MG63 (cell line): ENCODE data around the gene PLPP6. TPM values are rescaled to one million over a fixed set of nuclear protein-coding genes. Genes with fewer than 3 reads are reported as not detected.
"Not testable (repeated sequence)": the region's sequence is repeated elsewhere in the genome, so short reads cannot be mapped to it uniquely, and the experiment has no call there.

Experiments
- DNase-seq: peaks from one replicate; pipeline ENCODE4 v3.0.0-alpha.2; 2020
- H3K27me3 ChIP-seq: fragments of 250-450 bp; sonication (Bioruptor Pico); 2 replicates; pipeline ENCODE4 v1.5.1; 2020; ENCODE audit warnings: mild to moderate bottlenecking, moderate library complexity
- H3K36me3 ChIP-seq: fragments of 250-450 bp; sonication (Bioruptor Pico); 2 replicates; pipeline ENCODE4 v1.5.1; 2020; ENCODE audit warnings: mild to moderate bottlenecking, moderate library complexity
- H3K4me3 ChIP-seq: fragments of 250-450 bp; sonication (Bioruptor Pico); 2 replicates; pipeline ENCODE4 v1.5.1; 2020; ENCODE audit warnings: mild to moderate bottlenecking, moderate library complexity
- H3K9me3 ChIP-seq: fragments of 250-450 bp; sonication (Bioruptor Pico); 2 replicates; pipeline ENCODE4 v1.5.1; 2020; ENCODE audit warnings: mild to moderate bottlenecking, moderate library complexity
- total RNA-seq: library from RNA; depleted of rRNA; stranded (reverse); fragments of >200 nt; shearing (Covaris generic); gene quantifications from 2 replicates; pipeline ENCODE4 v1.2.3, GENCODE V29; 2014; ENCODE audit warnings: low replicate concordance

The PLPP6 gene
- total RNA-seq, 1 experiment from 2014 or later: 2.0 TPM

DNA sequence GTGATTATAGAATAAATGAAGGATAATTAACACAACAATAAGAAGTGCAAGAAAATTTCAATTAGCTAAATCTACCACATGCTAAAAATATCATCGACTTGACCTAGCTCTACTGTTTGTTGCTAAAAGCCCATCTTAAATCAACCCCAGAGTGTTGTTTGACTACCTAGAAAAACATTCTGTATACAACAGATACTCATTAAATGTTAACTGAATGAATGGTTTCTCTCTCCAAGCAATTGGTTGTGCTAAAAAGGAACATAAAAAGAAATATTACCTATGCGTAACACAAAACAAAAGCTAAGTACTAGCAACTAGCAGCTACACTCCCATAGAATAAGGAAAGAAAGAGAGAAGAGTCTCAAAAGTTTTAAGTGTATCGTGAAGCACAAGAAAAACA is 5.5 kb upstream of the PLPP6 start:
- no peak overlapping the region for H3K4me3 ChIP-seq
- no peaks in the 10 kb centered on the region for H3K9me3 ChIP-seq
- H3K36me3 ChIP-seq: no peaks in the 10 kb centered on the region
- no peaks in the 10 kb centered on the region for H3K27me3 ChIP-seq
- DNase-seq: no peak

DNA sequence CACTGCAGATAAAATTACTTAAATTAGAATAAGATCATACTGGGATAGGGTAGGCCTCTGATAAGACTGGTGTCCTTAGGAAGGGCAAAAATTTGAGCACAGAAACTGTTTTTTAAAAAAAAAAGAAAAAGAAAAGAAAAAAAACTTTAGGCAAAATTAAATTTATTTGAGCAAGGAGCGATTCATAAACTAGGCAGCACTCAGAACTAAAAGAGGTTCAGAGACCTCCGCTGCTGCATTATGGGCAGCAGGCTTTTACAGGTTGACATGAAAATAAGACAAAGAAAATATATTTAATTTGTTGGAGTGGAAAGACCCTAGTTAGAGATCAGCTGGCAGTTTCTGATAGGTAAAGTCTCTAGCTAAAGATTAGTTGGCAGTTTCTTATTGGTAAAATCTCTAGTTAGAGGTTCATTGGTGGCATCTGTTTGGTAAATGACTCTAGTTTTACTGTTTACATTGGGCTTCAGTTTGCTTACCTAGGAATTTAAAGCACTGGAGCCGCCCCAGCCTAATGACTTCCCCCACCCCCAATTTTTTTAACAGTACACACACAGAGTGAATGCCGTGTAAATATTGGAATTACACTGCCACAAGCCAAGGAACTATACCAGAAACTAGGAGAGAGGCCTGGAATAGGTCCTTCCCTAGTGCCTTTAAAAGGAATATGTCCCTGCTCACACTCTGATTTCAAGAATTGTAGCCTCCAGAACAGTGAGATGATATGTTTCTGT is 4.5 kb upstream of the PLPP6 start:
- H3K4me3 ChIP-seq: no peak overlapping the region
- no peaks in the 10 kb centered on the region for H3K9me3 ChIP-seq
- H3K27me3 ChIP-seq: no peaks in the 10 kb centered on the region
- H3K36me3 ChIP-seq: no peaks in the 10 kb centered on the region
- no peak for DNase-seq

GRCh38 chr9:4660665-4661064 is 1.4 kb upstream of the PLPP6 start:
- DNase-seq, H3K27me3 ChIP-seq: not testable (repeated sequence)

DNA sequence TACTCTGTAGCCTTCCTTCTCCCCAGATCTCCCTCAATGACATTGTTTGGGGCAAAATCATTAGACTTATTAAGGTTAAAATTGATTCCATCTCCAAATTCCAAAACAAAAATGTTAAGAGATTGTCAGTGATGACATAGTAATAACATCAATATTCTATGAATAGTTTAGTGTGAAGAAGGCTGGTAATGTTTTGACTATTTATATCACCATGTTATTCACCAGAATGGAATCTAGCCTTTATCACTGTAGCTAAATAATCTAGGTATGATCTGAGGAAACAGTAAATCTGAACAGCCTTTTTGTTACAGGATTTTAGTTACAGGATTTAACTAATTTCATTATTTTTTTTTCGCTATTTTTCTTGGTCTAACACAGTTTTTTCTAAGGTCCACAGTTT is 929 bp upstream of the PLPP6 start:
- no peak overlapping the region for H3K4me3 ChIP-seq
- H3K27me3 ChIP-seq: no peaks in the 10 kb centered on the region
- no peak for DNase-seq
- no peaks in the 10 kb centered on the region for H3K9me3 ChIP-seq
- H3K36me3 ChIP-seq: no peaks in the 10 kb centered on the region

More at GRCh38 chr9:4660665-4661064, 1.4 kb upstream of the PLPP6 start:
- not testable (repeated sequence) for H3K36me3 ChIP-seq, H3K4me3 ChIP-seq, H3K9me3 ChIP-seq

DNA sequence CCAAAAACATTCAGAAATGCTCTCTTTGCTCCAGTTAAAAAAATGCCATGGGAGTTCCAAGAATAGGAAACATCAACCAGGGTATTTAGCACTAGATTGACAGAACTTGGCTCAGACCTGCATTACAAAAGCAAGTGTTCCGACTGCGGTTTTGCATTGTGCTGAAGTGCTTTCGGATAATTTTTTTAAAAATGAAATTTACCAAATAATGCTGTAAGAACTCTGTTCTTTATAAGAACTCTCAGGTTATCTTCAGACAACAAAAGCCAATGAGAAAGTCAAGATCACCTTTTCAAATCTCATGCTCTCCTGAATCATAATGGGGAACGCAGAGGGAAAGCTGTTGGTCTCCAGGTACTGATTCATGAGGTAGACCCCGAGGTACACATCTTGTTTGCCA is 483 bp upstream of the PLPP6 start:
- Histone ChIP-seq H3K36me3 (no peaks in the 10 kb centered on the region), H3K9me3 (no peaks in the 10 kb centered on the region), H3K4me3 (peak overlapping the region; percentile 54), H3K27me3 (no peaks in the 10 kb centered on the region)
- no peak for DNase-seq

DNA sequence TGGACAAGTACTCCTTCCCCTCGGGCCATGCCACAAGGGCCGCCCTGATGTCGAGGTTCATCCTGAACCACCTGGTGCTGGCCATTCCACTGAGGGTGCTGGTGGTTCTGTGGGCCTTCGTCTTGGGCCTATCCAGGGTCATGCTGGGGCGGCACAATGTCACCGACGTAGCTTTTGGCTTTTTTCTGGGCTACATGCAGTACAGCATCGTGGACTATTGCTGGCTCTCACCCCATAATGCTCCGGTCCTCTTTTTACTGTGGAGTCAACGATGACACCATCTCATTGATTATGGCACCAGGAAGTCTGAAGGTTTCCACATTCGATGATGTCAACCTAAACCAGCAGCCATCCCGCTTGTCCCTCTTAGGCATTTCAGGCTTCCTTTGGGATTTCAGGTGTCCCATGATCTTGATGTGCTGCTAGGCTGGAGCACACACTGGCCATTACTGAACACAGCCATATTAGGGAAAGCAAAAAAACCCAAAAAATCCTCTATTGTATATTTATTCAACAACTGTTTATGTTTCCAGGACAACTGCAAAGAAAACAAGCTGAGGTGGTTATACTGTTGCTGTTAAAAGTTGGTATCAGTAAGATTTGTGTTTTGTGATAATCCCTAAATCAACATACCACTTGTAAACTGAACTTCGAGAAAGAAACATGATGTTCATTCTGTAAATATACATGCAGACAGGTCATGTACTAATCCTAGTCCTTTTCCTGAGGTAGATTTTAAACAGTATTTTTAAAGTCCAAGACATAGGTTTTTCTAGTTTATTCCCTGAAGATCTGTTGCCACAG is 1.1 kb downstream of the PLPP6 start:
- Histone ChIP-seq H3K36me3 (no peaks in the 10 kb centered on the region), H3K27me3 (no peaks in the 10 kb centered on the region), H3K9me3 (no peaks in the 10 kb centered on the region), H3K4me3 (peak overlapping the region; percentile 54)
- no peak for DNase-seq

- no peak for DNase-seq
Observed at GRCh38 chr9:4663956-4664355, 1.9 kb downstream of the PLPP6 start.

GRCh38 chr9:4665357-4665756 is 3.3 kb downstream of the PLPP6 start:
- no peaks in the 10 kb centered on the region for H3K27me3 ChIP-seq
- no peak for DNase-seq
- no peak overlapping the region for H3K4me3 ChIP-seq
- no peaks in the 10 kb centered on the region for H3K36me3 ChIP-seq
- no peaks in the 10 kb centered on the region for H3K9me3 ChIP-seq

More at GRCh38 chr9:4663956-4664355, 1.9 kb downstream of the PLPP6 start:
- no peak overlapping the region for H3K4me3 ChIP-seq
- no peaks in the 10 kb centered on the region for H3K27me3 ChIP-seq
- H3K36me3 ChIP-seq: no peaks in the 10 kb centered on the region
- H3K9me3 ChIP-seq: no peaks in the 10 kb centered on the region

DNA sequence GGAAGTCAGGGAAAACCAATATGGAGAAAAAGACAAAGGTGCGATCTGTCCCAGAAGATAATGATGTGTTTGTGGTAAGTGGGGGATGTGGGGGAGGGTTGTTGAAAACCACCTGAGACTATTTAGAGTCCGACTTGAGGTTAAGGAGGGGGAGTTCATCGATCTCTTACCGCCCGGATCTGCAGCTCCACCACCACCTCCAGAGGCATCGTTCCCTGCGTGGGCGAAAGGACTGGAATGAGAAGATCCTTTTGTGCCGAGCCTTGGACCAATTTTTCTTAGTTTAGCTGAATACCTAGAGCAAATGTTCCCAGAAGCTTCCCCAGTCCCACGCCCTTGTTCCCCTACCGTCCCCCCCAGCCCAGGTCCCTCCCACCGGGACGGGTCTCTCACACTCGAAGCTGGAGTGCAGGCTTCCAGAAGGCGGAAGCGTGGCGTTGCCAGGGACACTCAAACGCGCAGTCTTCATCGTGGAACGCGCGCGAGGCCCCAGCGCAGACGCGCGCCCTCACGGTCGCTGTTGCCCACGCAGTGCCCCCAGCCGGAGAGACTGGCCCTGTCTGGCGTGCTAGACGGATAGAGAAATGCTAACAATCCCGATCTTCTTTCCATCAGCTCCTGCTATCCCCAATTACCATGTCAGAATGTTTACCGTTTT is 4.1 kb downstream of the PLPP6 start, which contains the start of gene SPATA6L:
Gene SPATA6L, minus strand, starts transcription at position 439 of the 658 bp plus-strand sequence. Its CDS starts 230 bp downstream, at position 209.
- peak within 1 kb of the TSS; percentile 40 for H3K4me3 ChIP-seq
- DNase-seq: peak; percentile 38

DNA sequence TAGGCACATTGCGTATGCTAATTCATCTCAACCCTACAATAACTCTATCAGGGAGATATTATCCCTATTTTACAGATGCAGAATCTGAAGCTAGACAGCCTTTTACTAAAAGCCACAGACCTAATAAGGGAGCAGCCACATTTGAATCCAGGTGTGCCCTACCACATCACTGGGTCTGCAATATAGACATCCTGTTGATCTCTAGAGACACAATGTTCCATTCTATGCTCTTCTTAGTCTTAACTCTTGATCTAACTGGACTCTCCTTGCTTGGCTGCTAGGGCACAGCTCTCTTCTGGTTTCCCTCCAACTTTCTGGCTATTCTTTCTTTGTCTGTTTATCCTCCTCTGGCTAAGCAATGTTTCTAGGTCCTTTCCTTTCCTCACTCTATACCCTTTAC is 5.6 kb downstream of the PLPP6 start:
- Histone ChIP-seq H3K36me3 (no peaks in the 10 kb centered on the region), H3K9me3 (no peaks in the 10 kb centered on the region), H3K27me3 (no peaks in the 10 kb centered on the region), H3K4me3 (no peak overlapping the region)
- no peak for DNase-seq

More for the DNA sequence above, 4.1 kb downstream of the PLPP6 start, which contains the start of gene SPATA6L:
- no peaks in the 10 kb centered on the region for H3K9me3 ChIP-seq
- H3K27me3 ChIP-seq: no peaks in the 10 kb centered on the region
- no peaks in the 10 kb centered on the region for H3K36me3 ChIP-seq

DNA sequence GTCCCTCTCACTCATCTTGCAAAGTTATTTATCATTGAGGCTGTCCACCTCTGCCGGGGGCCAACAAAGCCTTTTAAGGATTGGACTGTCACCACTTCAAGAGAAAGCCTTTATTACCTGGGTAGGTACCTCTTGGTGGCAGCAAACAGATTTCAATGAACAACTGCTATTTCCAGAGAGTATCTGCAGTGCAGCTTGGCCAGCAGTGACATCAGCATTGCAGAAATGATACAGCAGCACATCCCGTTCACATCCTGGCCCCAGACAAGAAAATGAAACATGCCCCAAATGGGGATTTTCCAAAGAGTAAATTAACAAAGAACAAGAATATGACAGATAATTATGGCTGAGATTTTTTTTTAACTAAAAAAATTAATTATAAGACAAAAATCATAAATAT is 6.5 kb downstream of the PLPP6 start:
- H3K9me3 ChIP-seq: no peaks in the 10 kb centered on the region

GRCh38 chr9:4669890-4670289 is 7.8 kb downstream of the PLPP6 start:
- DNase-seq: no peak
- Histone ChIP-seq H3K36me3 (no peaks in the 10 kb centered on the region), H3K4me3 (no peak overlapping the region), H3K27me3 (no peaks in the 10 kb centered on the region), H3K9me3 (no peaks in the 10 kb centered on the region)

More for the DNA sequence above, 6.5 kb downstream of the PLPP6 start:
- H3K36me3 ChIP-seq: no peaks in the 10 kb centered on the region
- no peaks in the 10 kb centered on the region for H3K27me3 ChIP-seq
- no peak for DNase-seq
- H3K4me3 ChIP-seq: no peak overlapping the region

DNA sequence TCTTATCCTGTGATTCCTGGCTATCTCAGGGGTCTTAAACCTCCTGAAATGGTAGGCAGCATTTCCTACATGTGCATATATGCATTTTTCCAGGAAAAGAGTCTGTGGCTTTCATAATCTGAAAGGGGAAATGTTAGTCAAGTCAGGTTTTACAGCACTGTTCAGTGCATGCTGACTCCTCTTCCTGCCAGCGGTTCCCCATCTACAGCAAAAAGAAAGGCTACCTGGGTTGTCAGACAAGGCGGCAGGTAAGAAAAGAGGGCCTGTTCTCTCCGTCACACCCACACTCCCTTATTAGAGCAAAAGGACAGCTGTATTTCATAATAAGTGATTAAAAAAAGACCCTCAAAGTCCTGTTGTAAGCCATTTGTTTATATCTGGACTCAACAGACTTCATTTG is 8.5 kb downstream of the PLPP6 start:
- Histone ChIP-seq H3K36me3 (no peaks in the 10 kb centered on the region), H3K4me3 (no peak overlapping the region), H3K27me3 (no peaks in the 10 kb centered on the region), H3K9me3 (no peaks in the 10 kb centered on the region)
- no peak for DNase-seq

DNA sequence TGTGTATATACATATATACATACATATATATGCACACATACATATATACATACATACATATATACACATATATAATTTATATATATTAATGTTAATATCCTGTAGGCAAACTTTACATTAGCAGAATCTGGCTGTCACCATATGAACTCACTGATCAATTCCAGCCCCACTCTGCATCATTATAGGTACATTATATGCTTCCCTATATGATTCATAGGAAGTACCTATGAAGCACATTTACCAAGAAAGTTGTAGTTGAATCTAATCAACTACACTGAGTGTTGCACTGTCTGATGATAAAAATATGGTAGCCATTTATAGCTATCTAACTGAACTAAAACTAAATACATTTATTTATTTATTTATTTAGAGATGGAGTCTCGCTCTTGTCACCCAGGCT is 9.6 kb downstream of the PLPP6 start:
- no peak for DNase-seq
- Histone ChIP-seq H3K36me3 (no peaks in the 10 kb centered on the region), H3K4me3 (no peak overlapping the region), H3K27me3 (no peaks in the 10 kb centered on the region), H3K9me3 (no peaks in the 10 kb centered on the region)

GRCh38 chr9:4674783-4675182 is 12.7 kb downstream of the PLPP6 start:
- no peaks in the 10 kb centered on the region for H3K36me3 ChIP-seq
- H3K4me3 ChIP-seq: no peak overlapping the region
- H3K27me3 ChIP-seq: no peaks in the 10 kb centered on the region
- no peak for DNase-seq
- no peaks in the 10 kb centered on the region for H3K9me3 ChIP-seq

GRCh38 chr9:4677392-4677791 is 15.3 kb downstream of the PLPP6 start:
- no peaks in the 10 kb centered on the region for H3K9me3 ChIP-seq
- no peak overlapping the region for H3K4me3 ChIP-seq
- no peaks in the 10 kb centered on the region for H3K27me3 ChIP-seq
- no peak for DNase-seq
- no peaks in the 10 kb centered on the region for H3K36me3 ChIP-seq

DNA sequence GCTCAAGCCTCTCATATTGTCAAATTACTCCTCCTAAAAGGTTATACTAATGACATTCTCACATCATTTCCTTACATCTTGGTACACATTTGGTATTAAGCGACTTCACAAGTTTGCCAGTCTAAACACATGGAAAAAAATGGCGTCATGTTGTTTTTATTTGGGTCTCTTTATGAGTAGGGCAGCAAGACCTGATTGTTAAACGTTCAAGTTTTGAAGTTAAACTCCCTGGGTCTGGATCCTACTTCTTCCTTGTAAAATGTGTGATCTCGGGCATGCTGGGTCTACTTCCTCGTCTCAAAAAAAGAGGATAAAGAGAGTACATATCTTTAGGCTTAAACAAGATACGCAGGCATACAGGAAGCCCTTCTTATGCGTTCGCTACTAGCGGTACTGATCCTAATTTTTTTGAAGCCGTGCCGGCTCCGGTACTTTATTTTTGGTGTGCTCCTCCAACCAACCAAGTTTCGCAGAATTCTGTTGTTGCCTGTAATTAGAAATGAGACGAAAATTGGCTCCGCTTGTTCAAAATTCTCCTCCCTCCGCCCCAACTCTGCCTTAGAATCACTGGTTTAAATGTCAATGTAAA is 16.7 kb downstream of the PLPP6 start:
- no peaks in the 10 kb centered on the region for H3K27me3 ChIP-seq

More for the DNA sequence above, 16.7 kb downstream of the PLPP6 start:
- peak overlapping the region; percentile 63 for H3K4me3 ChIP-seq
- no peak for DNase-seq
- H3K9me3 ChIP-seq: no peaks in the 10 kb centered on the region
- H3K36me3 ChIP-seq: no peaks in the 10 kb centered on the region
